ENCODE results near the gene FOXD1. TPM values are rescaled to one million over a fixed set of nuclear protein-coding genes. Genes with fewer than 3 reads are reported as not detected.
"Not testable (repeated sequence)": the region's sequence is repeated elsewhere in the genome, so short reads cannot be mapped to it uniquely, and the experiment has no call there.

Gene FOXD1
- total RNA-seq, 1 experiment from 2014 or later, result 7.8 TPM

- Mint-ChIP-seq H3K36me3 (ENCODE audit: insufficient read depth, unreplicated experiment) (no peaks in the 10 kb centered on the region), H3K27me3 (ENCODE audit: unreplicated experiment) (no peaks in the 10 kb centered on the region), H3K27ac (ENCODE audit: unreplicated experiment) (no peak overlapping the region), H3K4me3 (ENCODE audit: low read depth, unreplicated experiment) (no peak overlapping the region), H3K4me1 (ENCODE audit: low read depth, unreplicated experiment) (no peaks in the 10 kb centered on the region), H3K9me3 (ENCODE audit: low read depth, unreplicated experiment) (no peaks in the 10 kb centered on the region)
- no peak for DNase-seq
- no TSS peak for BruUV-seq (replicated peaks)
- TF ChIP-seq CTCF (IDR thresholded peaks at IDR 0.05; ENCODE audit: unreplicated experiment), result no peak
- intact Hi-C loops (cut with micrococcal nuclease; ENCODE audit: unreplicated experiment), result no loop called here
- CTCF ChIA-PET, result no interaction called here
Measured at GRCh38 chr5:73488806-73489205, 40.2 kb upstream of the FOXD1 start.

DNA sequence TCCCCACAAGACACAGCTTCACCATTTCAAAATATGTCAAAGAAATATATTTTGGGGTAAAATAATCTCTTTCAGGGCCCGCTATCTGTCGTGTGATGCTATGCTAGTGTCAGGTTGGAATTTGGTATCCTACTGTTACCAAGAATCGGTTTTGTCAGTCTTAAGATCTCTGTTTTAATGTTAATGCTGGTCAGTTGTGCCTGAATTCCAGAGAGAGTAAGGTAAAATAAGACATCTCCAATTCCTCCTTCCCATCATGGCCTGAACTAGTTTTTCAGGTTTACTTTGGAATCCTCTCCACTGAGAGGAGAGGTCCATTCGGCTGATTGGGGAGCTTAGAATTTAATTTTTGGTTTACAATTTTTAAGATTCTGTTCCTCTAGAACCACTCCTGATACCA lies 39.2 kb upstream of the FOXD1 start:
- Mint-ChIP-seq H3K4me3 (ENCODE audit: low read depth, unreplicated experiment) (no peak overlapping the region), H3K9me3 (ENCODE audit: low read depth, unreplicated experiment) (no peaks in the 10 kb centered on the region), H3K27ac (ENCODE audit: unreplicated experiment) (no peak overlapping the region), H3K4me1 (ENCODE audit: low read depth, unreplicated experiment) (no peaks in the 10 kb centered on the region), H3K36me3 (ENCODE audit: insufficient read depth, unreplicated experiment) (no peaks in the 10 kb centered on the region), H3K27me3 (ENCODE audit: unreplicated experiment) (no peaks in the 10 kb centered on the region)
- CTCF ChIA-PET, result no interaction called here
- no TSS peak for BruUV-seq (replicated peaks)
- no peak for TF ChIP-seq CTCF (IDR thresholded peaks at IDR 0.05; ENCODE audit: unreplicated experiment)
- no peak for DNase-seq
- intact Hi-C loops (cut with micrococcal nuclease; ENCODE audit: unreplicated experiment), result no loop called here

DNA sequence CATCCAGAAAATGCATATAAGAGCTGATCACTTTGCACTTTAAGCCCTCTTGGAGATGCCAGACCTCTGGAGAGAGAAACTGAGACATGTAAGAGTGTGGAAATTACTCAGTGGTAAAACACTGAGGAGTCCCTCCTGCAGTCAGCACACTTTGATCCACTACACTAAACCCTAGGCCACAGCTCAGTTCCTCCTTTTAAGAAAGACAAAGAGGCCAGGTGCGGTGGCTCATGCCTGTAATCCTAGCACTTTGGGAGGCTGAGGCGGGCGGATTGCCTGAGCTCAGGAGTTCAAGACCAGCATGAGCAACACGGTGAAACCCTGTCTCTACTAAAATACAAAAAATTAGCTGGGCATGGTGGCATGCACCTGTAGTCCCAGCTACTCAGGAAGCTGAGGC lies 38.7 kb upstream of the FOXD1 start:
- DNase-seq; H3K9me3 Mint-ChIP-seq (ENCODE audit: low read depth, unreplicated experiment); intact Hi-C loops (cut with micrococcal nuclease; ENCODE audit: unreplicated experiment); BruUV-seq (replicated peaks); H3K36me3 Mint-ChIP-seq (ENCODE audit: insufficient read depth, unreplicated experiment); H3K27me3 Mint-ChIP-seq (ENCODE audit: unreplicated experiment); CTCF ChIA-PET; H3K27ac Mint-ChIP-seq (ENCODE audit: unreplicated experiment); H3K4me1 Mint-ChIP-seq (ENCODE audit: low read depth, unreplicated experiment); H3K4me3 Mint-ChIP-seq (ENCODE audit: low read depth, unreplicated experiment): not testable (repeated sequence)

DNA sequence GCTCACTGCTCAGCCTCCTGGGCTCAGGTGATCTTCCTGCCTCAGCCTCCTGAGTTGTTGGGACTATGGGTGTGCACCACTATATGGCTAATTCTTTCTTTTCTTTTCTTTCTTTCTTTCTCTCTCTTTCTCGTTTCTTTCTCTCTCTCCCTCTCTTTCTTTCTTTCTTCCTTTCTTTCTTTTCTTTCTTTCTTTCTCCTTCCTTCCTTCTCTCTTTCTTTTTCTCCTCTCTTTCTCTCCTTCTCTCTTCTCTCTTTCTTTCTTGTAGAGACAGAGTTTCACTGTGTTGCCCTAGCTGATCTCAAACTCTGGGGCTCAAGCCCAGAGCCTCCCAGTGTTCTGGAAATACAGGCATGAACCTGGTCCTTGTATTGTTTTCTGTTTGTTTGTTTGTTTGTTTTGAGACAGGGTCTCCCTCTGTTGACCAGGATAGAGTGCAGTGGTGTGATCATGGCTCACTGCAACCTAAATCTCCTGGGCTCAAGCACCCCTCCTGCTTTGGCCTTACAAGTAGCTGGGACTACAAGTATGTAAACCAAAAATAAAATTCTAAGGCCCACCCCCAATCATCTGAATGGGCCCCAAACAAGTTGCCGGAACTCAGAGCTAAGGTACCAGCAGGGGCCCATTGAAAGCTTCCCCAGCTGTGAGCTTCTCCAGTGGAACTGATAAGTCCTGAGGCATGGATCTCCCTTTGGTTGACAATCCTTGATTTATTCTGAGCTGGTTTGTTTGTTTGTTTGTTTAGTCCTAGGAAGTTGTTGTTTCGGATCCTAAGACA lies 37.7 kb upstream of the FOXD1 start:
- no peak for TF ChIP-seq CTCF (IDR thresholded peaks at IDR 0.05; ENCODE audit: unreplicated experiment)
- Mint-ChIP-seq H3K36me3 (ENCODE audit: insufficient read depth, unreplicated experiment) (no peaks in the 10 kb centered on the region), H3K9me3 (ENCODE audit: low read depth, unreplicated experiment) (no peaks in the 10 kb centered on the region), H3K27me3 (ENCODE audit: unreplicated experiment) (peaks cover under 1% of the 10 kb centered on the region), H3K4me3 (ENCODE audit: low read depth, unreplicated experiment) (no peak overlapping the region), H3K4me1 (ENCODE audit: low read depth, unreplicated experiment) (no peaks in the 10 kb centered on the region), H3K27ac (ENCODE audit: unreplicated experiment) (no peak overlapping the region)
- no peak for DNase-seq
- BruUV-seq (replicated peaks), result no TSS peak
- intact Hi-C loops (cut with micrococcal nuclease; ENCODE audit: unreplicated experiment), result no loop called here
- CTCF ChIA-PET, result no interaction called here

DNA sequence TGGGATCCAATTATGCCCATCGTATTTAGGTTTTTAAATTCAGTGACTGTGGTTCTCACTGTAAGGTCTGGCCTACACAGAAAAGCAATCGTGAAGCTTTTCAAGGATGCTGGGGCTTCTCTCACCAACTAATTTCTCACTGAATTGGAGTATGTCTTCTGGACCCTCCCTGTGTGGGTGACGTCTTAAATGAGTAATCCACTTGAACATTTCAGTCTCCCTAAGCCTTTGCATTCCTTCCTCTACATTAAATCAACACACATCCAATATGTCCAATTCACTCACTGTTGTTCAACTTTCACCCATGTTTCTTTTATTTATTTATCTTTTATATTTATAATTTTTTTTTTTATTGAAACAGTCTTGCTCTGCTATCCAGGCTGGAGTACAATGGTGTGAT lies 37.1 kb upstream of the FOXD1 start:
- H3K27ac Mint-ChIP-seq (ENCODE audit: unreplicated experiment), result no peak overlapping the region
- no peaks in the 10 kb centered on the region for H3K36me3 Mint-ChIP-seq (ENCODE audit: insufficient read depth, unreplicated experiment)
- peaks cover 6% of the 10 kb centered on the region for H3K27me3 Mint-ChIP-seq (ENCODE audit: unreplicated experiment)
- no TSS peak for BruUV-seq (replicated peaks)
- no peak for TF ChIP-seq CTCF (IDR thresholded peaks at IDR 0.05; ENCODE audit: unreplicated experiment)
- no peak for DNase-seq
- no peak overlapping the region for H3K4me3 Mint-ChIP-seq (ENCODE audit: low read depth, unreplicated experiment)
- CTCF ChIA-PET, result no interaction called here
- H3K4me1 Mint-ChIP-seq (ENCODE audit: low read depth, unreplicated experiment), result no peaks in the 10 kb centered on the region
- no peaks in the 10 kb centered on the region for H3K9me3 Mint-ChIP-seq (ENCODE audit: low read depth, unreplicated experiment)
- intact Hi-C loops (cut with micrococcal nuclease; ENCODE audit: unreplicated experiment), result no loop called here

Measured in Calu3 (cell line).